ENCODE measurements around the gene RNF135.
"Not testable (repeated sequence)": the region's sequence is repeated elsewhere in the genome, so short reads cannot be mapped to it uniquely, and the experiment has no call there.

GRCh38 chr17:31009042-31009702 is 38.3 kb downstream of the RNF135 start:
- TF ChIP-seq CTCF (conservative IDR thresholded peaks at IDR 0.05; ENCODE audit: low read depth, low read length); EZH2 (IDR thresholded peaks at IDR 0.05; ENCODE audit: low read length, unreplicated experiment): not testable (repeated sequence)

Measured in PC-3 (cell line).